TTC549 (cell line): Measurements from ENCODE around the gene ISOC2.
"Not testable (repeated sequence)": the region's sequence is repeated elsewhere in the genome, so short reads cannot be mapped to it uniquely, and the experiment has no call there.

Experiments
- FAIRE-seq: peaks from 2 replicates; lab custom pipeline; 2012; peaks lifted over from hg19 to GRCh38; lab: Jason Lieb, UNC

The ISOC2 gene

DNA sequence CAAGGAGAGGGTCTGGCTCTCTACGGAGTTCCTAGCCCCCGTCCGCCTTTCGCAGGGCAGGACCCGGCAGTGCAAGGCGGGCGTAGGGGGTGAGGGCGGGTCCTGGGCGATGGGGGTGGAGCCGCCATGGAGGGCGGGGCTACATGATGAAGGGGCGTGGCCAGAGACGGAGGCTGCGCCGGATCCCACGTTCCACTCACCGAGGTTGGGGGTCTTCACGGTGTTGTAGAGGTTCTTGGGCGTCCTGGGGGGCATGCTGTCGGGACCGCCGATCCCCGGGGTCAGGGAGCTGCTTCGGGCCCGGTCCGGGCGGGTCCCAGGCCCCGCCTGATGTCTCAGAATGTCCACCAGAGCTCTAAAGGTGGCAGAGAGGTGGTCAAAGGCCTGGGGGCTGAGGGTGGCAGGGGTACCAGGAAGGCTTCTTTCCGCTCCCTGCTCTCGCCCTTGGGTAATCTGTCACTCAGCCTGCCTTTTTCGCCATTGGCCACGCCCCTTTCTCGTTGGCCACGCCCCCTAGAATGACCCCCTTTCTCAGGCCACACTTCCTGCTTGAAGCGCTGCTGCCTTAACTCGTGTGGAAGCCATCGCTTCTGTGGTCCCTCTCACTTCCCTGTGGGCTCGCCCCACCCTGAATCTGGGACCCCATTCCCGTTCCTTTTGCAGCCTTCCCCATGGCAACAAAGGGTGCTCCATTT is 20.9 kb downstream of the ISOC2 start:
- FAIRE-seq: no peak

DNA sequence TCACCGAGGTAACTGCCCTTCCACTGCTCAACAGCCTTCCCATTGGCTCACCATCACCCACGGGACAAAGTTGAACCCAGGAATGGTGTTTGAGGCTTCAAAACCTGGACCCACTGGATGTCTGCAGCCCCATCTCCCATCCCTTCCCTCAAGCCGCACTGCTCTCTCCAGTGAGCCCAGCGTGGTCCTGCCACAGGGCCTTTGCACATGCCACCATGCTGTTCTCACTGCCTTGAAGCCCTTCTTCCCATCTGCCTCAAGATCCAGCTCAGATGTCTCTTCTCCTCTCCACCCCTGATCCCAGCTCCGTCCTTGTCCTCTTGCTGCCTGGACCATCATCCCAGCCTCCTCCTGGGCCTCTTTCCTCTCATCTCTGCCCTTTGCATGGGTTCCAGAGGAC is 22.4 kb downstream of the ISOC2 start:
- FAIRE-seq: no peak

DNA sequence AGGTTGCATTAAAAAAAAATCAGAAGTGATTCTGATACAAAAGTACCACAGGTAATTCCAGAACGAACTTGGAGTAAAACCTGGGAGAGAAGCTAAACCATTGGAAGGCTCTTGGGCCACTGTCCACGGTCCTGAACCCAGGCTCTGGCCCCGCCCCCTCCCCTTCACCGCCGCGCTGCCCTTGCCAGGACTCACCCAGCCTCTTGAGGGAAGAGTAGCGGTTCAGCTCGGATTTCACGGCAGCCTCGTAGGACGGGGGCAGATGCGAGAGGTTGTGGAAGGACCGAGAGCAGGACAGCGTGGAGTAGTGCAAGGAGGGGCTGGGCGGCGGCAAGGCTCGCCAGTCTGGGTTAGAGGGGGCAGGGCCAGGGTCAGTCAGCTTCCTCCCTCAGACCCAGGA is 24.0 kb downstream of the ISOC2 start:
- FAIRE-seq: peak; percentile 56

DNA sequence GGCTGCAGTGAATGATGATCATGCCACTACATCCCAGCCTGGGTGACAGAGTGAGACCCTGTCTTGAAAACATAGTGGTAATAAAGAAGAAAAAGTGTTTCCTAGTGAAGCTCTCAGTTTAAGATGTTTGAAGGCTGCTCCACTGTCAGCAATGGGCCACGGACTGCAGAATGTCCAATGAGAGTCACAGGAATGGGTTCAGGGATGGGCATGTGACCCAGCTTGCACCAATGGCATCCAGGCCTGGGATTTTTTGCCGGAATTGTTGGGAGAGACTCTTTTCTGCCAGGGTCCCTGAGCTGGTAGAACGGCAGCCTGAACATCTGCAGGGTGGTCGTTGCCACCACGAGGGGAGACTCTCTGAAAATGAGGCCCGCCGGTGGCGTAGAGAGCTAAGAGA is 24.6 kb downstream of the ISOC2 start:
- FAIRE-seq: no peak

DNA sequence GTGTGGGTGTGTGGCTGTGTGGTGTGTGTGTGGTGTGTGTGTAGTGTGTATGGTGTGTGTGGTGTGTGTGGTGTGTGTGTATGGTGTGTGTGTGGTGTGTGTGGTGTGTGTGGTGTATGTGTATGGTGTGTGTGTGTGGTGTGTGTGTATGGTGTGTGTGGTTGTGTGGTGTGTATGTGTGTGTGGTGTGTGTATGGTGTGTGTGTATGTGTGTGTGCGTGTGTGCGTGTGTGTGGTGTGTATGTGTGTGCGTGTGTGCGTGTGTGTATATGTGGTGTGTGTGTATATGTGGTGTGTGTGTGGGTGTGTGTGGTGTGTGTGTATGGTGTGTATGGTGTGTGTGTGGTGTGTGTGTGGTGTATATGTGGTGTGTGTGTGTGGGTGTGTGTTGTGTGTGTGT is 26.4 kb downstream of the ISOC2 start:
- no peak for FAIRE-seq

- FAIRE-seq: no peak
Observed at GRCh38 chr19:55434356-55434919, 27.0 kb downstream of the ISOC2 start.

DNA sequence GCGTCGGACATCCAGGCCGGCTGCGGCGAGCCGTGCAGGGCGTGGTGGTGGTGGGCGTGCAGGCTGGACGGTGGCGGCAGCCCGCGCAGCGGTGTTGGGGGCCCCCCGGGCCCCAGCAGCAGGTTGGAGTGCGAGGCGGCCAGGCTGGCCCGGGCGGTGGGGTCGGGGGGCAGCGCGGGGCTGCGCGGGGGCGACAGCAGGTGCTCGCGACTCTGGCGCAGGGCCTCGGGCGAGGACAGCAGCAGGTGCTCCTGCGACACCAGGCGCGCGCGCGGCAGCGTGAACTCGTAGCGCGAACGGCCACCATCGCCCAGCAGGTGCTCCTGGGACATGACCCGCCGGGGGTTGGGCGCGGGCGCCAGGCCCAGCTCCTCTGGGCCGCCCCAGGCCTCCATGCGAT is 28.1 kb downstream of the ISOC2 start:
- FAIRE-seq: no peak

DNA sequence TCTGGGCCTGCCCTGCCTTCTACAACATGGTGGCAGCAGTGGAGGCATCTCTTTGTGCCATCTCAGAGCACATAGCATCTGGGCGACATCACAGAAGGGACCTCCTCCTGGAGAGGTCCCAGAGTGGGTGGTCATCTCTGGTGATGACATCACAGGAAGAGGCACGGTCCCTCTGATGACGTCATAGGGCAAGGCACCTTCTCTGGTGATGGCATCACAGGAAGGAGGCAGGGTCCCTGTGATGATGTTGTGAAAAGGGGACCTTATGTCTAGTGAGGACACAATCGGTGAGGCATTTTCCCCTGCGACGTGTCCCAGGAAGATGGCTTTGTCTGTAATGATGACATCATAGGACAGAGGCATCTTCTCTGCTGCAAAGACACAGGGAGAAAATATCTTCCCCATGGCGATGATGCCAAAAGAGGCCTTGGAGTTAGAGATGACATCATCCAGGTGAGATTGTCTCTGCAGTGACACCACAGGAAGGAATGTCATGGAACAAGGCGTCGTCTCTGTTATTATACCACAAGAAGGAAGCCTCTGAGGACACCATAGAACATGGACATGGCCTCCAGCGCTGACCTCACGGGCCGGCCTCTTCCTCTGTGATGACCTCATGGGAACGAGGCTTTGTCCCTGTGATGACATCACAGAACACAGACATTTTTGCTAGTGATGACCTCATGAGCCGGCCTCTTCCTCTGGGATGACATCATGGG is 29.0 kb downstream of the ISOC2 start:
- no peak for FAIRE-seq

GRCh38 chr19:55431183-55431582 is 30.3 kb downstream of the ISOC2 start:
- FAIRE-seq: no peak

DNA sequence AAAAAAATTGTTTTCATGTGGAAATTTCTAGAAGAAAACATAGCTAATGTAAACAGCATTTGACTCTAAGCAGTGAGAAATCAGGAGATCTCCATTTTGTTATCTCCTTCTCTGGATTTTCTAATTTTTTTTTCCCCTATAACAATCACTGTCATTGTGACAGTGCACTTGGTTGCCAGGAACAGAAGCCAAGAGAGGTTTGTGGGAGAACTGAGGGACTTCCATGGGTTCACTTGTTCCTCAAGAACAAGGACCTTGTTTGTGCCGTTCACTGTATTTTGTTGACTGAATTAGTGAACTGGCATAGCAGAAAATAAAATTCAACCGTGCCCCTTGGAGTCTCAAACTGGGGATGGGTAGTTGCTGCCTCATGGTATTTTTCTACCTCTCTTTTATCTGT is 35.4 kb downstream of the ISOC2 start:
- FAIRE-seq: no peak

- FAIRE-seq: no peak
Observed at GRCh38 chr19:55424518-55424917, 36.9 kb downstream of the ISOC2 start.

- no peak for FAIRE-seq
Observed at GRCh38 chr19:55423225-55424005, 38.0 kb downstream of the ISOC2 start.

- not testable (repeated sequence) for FAIRE-seq
Observed at GRCh38 chr19:55421281-55421680, 40.2 kb downstream of the ISOC2 start.

- no peak for FAIRE-seq
Observed at GRCh38 chr19:55419624-55420236, 41.7 kb downstream of the ISOC2 start.

DNA sequence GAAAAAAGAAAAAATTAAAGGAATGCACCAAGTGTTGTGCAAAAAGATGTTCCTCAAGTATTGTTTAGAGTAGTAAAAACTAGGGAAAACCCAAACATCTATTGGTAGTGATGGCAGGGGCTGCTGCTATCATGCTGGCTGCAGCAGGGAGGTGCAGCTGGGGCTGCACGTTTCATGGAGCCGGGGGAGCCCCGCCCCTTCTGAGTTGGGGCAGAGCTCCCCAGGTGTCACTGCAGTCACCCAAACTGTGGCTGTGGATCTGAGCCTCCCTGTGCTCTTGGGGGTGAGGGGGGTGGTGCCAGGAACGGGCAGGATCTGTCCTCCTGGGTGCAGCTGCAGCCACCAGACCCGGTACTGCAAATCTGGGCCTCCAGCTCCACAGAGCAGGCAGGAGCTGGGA is 42.3 kb downstream of the ISOC2 start:
- no peak for FAIRE-seq

- FAIRE-seq: peak; percentile 46
Observed at GRCh38 chr19:55418185-55418584, 43.3 kb downstream of the ISOC2 start.

DNA sequence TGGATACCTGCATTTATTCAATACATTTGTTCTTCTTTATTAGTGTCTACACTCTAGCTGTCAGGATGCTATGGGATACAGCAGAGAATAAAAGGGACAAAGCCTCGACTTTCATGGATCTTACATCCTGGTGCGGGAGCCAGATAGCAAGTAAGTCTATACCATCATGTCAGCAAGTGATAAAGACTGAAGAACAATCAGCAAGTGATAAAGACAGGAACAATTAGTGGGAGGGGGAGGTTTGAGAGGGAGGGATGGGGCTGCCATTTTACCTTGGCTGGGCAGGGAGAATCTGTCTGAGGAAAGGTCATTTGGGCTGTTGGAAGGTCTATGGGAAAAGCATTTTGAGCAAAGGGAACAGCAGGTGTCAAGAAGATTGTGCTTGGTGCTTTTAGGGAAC is 51.3 kb downstream of the ISOC2 start:
- no peak for FAIRE-seq

GRCh38 chr19:55409179-55409578 is 52.3 kb downstream of the ISOC2 start:
- not testable (repeated sequence) for FAIRE-seq

GRCh38 chr19:55408533-55408872 is 52.9 kb downstream of the ISOC2 start:
- FAIRE-seq: no peak

DNA sequence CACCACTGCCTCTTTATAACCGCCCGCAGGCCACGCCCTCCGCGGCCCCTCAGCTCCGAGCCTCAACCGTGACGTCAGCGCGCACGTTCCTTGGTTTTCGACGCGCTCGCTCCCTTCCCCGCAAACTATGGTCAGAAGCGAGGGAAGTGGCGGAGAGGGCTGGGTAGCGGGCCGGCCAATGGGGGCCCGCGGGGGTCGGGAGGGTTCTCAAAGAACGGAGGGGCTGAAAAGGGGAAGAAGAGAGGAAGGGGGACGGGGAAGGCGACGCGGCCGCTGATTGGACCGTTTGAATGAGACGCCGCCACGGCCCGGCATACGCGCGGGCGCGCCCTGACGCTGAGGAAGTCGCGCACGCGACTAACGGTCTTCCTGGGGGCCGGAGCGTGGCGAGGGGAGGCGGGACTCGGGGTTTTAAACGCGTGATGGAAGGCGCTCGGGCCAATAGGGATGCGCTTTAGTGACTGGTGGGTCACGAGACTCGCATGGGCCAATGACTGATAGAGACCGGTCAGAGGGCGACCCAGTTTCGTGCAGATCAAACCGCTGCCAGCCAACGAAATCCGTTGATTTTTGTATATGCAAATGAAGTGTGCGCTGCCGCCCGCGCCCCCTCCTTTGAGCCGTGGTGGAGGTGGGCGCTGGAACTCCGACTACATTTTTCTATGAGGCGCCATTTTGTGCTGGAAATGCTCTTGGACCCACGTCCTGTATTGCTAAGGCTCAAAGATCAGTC is 53.5 kb downstream of the ISOC2 start:
- FAIRE-seq: peak; percentile 94

DNA sequence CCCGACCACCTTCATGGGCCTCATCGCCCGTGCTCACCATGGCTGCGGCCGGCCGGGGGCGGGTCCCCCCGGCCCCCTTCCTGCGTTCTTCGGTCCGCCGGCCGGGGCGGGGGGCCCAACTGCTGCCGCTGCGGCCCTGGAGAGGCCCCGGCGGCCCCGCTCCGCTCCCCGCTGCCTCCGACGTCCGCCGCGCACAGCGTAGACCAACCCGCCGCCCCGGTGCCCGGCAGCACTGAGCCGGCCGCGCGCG is 54.0 kb downstream of the ISOC2 start, which contains the start of gene UBE2S:
Gene UBE2S (minus strand): TSS at position 239 of the 250 bp plus-strand sequence. CDS start 199 bp downstream, at position 40.
- not testable (repeated sequence) for FAIRE-seq
